GM19239 (cell line): ENCODE data around the gene MYLK2.

Experiments
- DNase-seq: peaks from one replicate; pipeline ENCODE4 v3.0.0; 2011; ENCODE audit warnings: low spot score; ENCODE audit not compliant: insufficient read length
- FAIRE-seq: peaks from 2 replicates; lab custom pipeline; 2011; peaks lifted over from hg19 to GRCh38; lab: Jason Lieb, UNC

MYLK2 gene

DNA sequence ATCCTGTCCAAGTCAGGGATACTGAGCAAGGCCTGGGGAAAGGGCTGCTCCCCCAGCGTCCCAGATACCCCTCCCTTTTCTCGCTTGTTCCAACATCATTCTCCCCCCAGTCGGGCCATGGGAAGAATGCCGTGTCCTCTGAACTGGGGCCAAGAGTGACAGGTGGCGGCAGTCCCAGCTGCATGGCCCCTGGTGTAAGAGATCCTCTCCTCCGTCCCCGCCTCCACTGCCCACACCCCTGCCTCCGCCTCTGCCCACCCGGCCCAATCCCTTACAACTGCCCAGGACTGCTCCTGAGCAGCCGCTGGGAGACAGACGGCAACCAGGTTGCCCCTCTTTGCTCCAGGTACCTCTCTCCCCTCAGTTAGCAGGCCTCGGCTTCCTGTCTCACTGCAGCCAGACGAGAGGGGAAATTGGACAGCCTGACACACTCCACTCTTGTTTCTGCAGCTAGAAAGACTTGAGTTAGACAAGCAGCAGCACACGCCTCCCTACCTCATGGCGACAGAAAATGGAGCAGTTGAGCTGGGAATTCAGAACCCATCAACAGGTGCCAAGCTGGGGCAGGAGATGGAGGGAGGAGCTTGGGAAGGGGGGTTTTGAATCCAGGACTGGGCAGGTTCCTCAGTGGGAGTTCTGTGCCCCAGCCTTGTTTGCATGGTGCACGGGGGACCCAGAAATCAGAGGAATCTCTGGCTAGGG, at the start of gene MYLK2:
Gene MYLK2 (plus strand): TSS at position 274 of the 702 bp plus-strand sequence. CDS start 225 bp downstream, at position 499.
- FAIRE-seq = no peak
- no peak for DNase-seq

DNA sequence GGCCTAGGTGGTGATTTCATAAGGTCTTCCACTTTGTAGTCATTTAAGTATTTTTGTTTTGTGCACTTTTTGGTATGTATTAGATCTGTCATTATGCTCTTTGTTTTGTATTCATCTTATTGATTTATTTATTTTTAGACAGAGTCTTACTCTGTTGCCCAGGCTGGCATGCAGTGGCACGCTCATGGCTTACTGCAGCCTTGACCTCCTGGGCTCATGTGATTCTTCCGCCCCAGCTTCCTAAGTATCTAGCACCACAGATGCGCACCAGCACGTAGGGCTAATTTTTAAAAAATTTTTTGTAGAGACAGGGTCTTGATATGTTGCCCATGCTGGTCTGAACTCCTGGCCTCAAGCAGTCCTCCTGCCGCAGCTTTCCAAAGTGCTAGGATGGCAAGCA, 49.5 kb upstream of the MYLK2 start:
- FAIRE-seq = no peak
- no peak for DNase-seq

DNA sequence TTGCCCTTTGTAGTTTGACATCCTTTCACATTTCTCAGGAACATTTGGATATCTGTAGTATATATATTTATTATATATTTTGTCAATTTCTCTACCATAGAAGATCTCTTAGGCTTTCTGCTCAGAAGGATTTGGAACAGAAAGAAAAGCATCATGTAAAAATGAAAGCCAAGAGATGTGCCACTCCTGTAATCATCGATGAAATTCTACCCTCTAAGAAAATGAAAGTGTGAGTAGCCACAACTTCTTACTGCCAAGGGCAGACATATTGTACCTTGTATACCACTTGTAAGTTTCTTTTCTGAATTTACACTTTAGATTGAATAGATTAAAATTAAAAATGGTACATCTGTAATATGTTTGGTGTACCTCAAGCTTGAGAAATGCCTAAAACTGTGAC, 48.9 kb upstream of the MYLK2 start:
- no peak for DNase-seq
- FAIRE-seq = no peak

DNA sequence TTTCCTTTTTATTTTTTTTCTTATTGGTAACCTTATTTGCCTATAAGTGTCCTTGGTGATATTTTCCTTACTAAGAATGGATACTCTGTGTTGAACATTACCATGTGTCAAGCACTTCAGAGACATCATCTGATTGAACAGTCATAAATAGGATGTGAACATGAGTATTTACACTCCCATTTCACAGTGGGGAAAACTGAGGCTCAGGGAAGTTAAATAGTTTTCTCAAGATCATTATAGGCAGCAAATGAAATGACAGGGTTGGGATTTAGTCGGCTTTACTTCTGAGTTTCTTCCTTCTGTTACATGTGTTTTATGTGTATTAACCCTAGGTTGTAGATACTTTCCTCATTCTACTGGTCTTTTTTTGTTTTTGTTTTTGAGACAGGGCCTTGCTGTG, 44.7 kb upstream of the MYLK2 start:
- DNase-seq = no peak
- no peak for FAIRE-seq

GRCh38 chr20:31780839-31781238, 38.3 kb upstream of the MYLK2 start:
- FAIRE-seq = no peak

GRCh38 chr20:31781945-31782344, 37.2 kb upstream of the MYLK2 start:
- DNase-seq = no peak
- no peak for FAIRE-seq

More at GRCh38 chr20:31780839-31781238, 38.3 kb upstream of the MYLK2 start:
- DNase-seq = no peak

DNA sequence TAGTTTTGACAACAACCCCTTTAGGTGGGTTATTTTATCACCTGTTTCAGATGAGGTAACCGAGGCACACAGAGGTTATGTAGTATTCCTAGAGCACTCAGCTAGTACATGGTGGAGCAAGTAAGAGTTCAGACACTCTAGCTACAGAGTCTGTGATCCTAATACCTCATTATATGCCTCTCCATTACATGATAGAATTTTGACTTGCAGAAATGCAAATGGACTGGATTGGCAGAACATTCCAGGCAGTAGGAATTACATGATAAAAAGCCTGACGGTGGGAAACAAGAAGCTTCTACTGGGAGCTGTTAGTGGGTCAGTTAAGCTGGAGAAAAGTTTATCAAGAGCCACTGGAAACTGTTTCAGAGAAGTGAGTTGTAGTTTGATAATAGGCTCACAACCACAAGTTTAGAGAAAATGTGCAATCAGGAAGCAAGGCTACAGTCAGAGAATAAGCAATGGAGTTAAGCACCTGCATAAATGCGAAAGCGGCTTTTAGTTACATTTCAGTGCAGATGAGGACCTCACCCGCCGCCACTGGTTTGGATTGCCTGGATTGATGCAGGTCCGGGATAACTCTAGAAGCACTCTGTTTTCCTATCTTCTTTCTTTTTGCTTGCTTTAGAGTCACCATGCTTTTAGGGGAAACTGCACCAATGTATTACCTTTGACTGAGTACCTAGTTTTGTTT, 34.7 kb upstream of the MYLK2 start:
- DNase-seq (no peak), FAIRE-seq (no peak)

GRCh38 chr20:31785089-31785488, 34.1 kb upstream of the MYLK2 start:
- no peak for DNase-seq
- no peak for FAIRE-seq

DNA sequence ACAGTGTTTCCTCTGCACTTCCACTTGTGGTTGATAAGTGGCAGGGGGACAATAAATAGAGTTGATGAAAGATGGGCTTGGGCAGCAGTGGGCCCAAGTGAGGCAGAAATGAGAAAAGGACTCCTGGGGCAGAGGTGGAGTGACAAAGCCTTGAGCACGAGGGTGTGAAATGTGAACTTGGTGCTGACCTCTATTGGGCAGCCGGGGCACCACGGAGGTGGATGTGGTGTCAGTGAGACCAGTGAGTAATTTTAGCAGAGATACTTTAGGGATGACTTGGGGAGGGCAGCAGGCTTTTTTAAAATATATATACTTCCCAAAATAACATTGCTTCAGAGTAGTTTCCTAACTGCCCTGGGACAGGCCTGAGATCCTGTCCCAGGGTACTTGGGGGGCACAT, 30.6 kb upstream of the MYLK2 start:
- no peak for FAIRE-seq
- no peak for DNase-seq

DNA sequence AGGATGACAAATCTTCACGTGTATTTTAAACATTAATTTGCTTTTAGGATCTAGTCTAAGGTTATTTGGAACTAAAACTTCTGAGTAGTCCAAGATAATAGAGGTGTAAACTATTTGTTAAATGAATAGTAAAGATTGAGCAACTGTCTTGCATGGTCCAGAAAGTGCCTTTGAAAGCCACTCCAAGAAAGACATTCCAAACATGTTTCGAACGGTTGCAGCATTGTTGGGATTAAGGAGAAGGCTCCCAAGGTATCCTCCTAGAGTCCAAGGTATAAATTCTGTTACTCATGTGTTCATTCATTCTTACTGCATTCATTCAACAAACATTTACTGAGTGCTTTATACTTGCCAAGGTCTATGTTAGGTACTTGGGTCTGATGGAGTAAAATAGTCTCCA, 28.8 kb upstream of the MYLK2 start:
- no peak for DNase-seq
- no peak for FAIRE-seq

DNA sequence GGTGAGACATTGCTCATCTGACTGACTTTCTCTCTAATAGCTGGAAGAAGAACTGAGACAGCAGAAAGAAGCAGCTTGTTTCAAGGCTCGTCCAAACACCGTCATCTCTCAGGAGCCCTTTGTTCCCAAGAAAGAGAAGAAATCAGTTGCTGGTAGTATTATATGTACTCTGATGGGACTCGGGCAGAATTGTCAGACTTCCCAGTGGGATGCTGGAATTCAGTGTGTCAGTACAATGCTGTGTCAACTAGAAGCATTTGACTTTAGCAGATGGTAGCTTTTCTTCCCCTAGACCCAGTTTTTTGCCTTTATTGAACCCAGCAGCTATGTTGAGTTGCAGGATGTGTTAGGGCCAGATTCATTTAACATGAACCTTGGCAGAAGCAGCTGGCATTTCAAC, 21.8 kb upstream of the MYLK2 start:
- FAIRE-seq = no peak

GRCh38 chr20:31801508-31801907, 17.6 kb upstream of the MYLK2 start:
- FAIRE-seq = no peak
- no peak for DNase-seq

More for the DNA sequence above, 21.8 kb upstream of the MYLK2 start:
- DNase-seq = no peak

- FAIRE-seq = no peak
- no peak for DNase-seq
These were observed 15.4 kb upstream of the MYLK2 start for GRCh38 chr20:31803552-31804291.

GRCh38 chr20:31806564-31807355, 12.4 kb upstream of the MYLK2 start:
- no peak for FAIRE-seq
- DNase-seq = no peak

DNA sequence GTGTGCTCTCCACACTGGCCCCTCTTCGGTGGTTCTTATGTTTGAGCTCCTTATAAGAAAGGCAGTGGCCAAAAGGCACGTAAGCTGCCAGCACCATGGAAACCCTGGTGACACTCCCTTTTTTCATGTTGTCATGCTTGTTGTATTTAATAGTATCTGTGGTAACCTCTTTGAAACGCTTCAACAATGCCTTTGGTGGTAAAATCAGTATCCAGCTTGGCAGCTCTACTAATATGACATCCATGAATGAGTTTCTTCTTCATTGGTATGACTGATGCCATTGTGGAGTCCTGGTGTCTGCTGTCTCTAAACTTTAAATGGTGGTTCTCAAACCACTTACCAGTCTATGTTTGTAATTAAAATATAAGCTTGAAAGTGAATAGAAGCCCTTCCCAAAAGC, 10.7 kb upstream of the MYLK2 start:
- FAIRE-seq = no peak
- no peak for DNase-seq

GRCh38 chr20:31809661-31810060, 9.5 kb upstream of the MYLK2 start:
- DNase-seq (no peak), FAIRE-seq (no peak)

GRCh38 chr20:31811198-31811597, 8.0 kb upstream of the MYLK2 start:
- no peak for DNase-seq

GRCh38 chr20:31811796-31812728, 7.1 kb upstream of the MYLK2 start:
- DNase-seq = no peak

More at GRCh38 chr20:31811198-31811597, 8.0 kb upstream of the MYLK2 start:
- FAIRE-seq = no peak

GRCh38 chr20:31813611-31814010, 5.5 kb upstream of the MYLK2 start:
- DNase-seq (no peak), FAIRE-seq (no peak)

More at GRCh38 chr20:31811796-31812728, 7.1 kb upstream of the MYLK2 start:
- FAIRE-seq = no peak
